GM21360 (cell line): ENCODE results near the gene PPP3CA.
"Not testable (repeated sequence)": the region's sequence is repeated elsewhere in the genome, so short reads cannot be mapped to it uniquely, and the experiment has no call there.

Experiments
- ATAC-seq: cut with Tn5 transposase; IDR thresholded peaks from one replicate; pipeline ENCODE4 v1.9.1; 2021; ENCODE audit warnings: mild to moderate bottlenecking, moderate library complexity; ENCODE audit not compliant: unreplicated experiment

PPP3CA gene

DNA sequence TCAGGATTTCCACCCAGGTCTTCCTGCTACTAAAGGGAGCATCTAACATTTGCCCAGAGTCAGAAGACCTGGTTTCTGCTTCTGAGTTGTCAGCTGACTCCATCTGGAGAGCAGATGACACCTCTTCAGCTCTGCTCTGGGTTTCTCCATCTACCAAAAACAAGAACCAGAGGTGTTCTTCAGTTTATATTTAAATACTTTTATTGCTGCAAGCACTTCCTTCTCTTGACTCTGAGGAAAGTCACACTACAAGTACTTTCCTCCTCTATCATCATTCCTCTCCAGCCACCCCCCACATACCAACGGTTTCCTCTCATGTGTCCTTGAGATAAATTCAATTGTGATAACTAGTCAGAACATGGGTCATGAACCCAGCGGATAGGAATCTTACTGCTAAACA is 88.4 kb downstream of the PPP3CA start:
- no peak for ATAC-seq

- no peak for ATAC-seq
Observed at GRCh38 chr4:101256222-101256621, 91.1 kb downstream of the PPP3CA start.

GRCh38 chr4:101254776-101255175 is 92.5 kb downstream of the PPP3CA start:
- no peak for ATAC-seq

DNA sequence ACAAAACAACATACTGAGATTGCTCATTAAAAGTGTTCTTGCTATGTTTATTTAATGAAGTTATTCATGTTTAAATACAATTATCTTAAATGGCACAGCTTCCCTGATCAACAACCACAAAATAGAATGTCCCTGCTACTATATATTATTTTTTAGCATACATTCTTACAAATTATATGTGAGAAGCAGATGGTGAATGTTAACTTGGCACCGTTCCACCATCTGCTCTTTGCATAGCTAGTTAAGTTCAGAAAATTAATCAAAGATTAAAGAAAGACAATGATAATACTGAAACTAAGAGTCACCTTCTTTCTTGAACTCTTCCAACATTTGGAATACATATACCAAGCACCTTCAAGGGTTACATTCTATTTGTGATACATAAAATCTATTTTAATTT is 94.2 kb downstream of the PPP3CA start:
- no peak for ATAC-seq

- no peak for ATAC-seq
Observed at GRCh38 chr4:101252721-101253120, 94.6 kb downstream of the PPP3CA start.

DNA sequence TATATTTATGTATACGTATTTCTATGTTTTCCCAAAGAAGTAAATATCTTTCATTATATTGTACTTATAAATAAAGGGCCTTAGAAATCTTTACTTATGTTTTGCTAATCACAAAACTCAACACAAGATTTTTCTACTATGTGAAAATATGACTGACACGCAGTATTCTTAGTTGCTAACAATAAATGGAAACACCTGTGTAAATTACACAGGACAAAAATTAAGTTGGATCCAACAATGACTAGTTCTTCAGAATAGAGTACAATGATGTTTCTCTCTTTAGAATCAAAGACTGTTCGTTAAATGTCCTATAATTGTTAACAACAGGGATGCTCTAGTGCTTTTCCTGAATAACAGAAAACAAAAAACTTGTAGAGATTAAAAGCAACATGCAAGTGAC is 96.1 kb downstream of the PPP3CA start:
- ATAC-seq: no peak

DNA sequence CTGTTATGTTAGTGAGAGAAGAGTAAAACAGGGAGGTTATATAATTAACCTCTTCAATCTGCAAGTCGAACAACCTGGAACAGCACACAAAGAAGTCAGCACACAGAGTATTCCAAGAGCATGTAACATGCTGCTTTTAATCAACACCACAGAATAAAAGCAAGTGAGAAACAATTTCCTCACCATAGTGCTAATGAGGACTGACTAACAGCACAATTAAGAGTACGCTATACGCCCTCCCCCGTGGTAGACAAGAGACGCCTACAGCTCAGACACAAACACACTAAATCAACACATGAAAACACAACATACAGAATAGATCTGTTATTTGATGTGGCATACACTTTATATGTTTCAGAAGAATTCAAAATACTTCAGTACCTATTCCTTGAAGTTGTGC is 103.0 kb downstream of the PPP3CA start:
- no peak for ATAC-seq

DNA sequence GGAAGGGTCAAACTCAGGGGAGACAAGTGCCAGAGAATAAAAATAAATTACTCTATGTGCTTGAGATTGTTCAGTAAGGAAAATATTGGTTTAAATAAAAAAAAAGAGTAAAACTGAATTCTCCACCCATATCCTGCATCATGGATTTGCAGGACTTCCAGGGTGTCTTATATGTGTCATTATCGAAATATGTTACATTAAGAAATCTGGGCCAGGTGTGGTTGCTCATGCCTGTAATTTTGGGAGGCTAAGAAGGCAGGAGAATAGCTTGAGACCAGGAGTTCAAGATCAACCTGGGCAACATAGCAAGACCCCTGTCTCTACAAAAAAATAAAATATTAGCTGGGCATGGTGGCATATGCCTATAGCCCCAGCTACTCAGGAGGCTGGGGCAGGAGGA is 104.9 kb downstream of the PPP3CA start:
- no peak for ATAC-seq

DNA sequence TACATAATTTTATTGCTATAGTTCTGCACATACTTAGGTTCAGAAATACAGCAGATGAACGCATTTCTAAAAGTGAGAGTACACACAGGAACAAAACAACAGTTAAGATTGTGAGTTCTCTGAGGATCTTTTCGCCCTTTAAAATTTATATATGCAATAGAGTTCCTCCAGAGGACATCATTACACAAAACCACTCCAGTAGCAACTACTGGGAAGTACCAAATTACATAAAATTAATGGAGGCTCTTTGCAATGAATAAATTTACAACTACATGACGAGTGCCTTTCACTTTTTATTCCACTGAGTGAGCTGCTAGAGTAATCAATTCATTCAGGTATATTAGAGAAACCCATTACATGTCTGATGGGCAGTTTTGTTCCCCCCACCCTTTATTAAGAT is 107.2 kb downstream of the PPP3CA start:
- ATAC-seq: no peak

- no peak for ATAC-seq
Observed at GRCh38 chr4:101239665-101240064, 107.7 kb downstream of the PPP3CA start.

- ATAC-seq: no peak
Observed at GRCh38 chr4:101238706-101239105, 108.6 kb downstream of the PPP3CA start.

GRCh38 chr4:101237773-101238172 is 109.6 kb downstream of the PPP3CA start:
- ATAC-seq: no peak

DNA sequence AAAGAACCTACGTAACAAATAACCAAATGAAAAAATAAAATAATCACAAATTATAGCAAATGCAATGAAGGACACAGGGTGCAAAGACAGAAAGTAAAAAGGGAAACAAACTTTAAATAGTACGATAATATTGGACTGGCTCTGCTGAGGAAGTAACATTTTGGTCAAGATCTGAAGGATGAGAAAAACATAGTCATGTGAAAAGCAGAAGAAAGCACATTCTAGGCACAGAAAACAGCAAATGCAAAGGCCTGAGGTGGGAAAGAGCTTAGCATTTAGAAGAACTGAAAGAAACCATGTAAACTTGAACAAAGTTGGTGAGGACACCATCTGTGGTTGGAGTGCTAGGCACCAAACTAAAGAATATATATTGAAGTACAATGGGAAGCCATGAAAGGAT is 111.2 kb downstream of the PPP3CA start:
- ATAC-seq: no peak

DNA sequence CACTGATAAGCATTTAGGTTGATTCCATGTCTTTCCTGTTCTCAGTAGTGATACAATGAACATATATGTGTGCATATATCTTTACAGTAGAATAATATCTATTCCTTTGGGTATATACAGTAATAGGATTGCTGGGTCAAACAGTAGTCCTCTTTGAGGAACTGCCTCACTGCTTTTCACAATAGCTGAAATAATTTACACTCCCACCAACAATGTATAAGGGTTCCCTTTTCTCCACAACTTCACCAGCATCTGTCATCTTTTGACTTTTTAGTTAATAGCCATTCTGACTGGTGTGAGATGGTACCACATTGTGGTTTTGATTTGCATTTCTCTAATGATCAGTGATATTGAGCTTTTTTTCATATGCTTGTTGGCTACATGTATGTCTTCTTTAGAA is 113.2 kb downstream of the PPP3CA start:
- ATAC-seq: not testable (repeated sequence)

DNA sequence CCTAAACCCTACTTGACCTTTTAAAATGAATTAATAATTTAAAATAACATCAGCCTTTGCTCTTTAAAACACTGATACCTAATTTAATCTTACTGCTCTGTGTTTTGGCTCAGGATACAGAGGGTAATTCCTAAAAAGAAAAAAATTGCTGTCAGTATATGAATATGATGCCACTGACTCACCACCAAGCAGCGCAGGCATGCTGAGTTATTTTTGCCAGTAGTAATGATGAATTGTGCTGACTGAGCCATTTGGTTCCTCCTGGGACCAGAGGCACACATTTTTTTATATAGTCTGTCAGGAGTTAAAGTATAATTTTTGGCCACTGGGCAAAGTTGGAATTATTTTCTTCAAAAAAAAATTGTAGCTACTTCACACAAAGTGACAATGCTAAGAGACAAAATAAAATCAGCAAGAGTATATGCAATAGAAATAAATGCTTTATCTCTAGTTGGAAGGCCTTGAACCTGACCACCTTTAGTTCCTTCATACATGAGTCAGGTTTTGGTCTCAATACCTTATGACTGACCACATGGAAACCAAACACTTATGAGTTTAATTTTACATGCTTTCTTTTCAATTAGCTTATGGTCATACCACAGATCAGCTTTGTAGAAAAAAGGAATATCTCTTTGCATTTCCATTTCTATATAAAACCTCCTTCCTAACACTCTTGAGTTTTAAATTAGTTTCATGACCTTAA is 115.1 kb downstream of the PPP3CA start:
- ATAC-seq: no peak

GRCh38 chr4:101230801-101231426 is 116.4 kb downstream of the PPP3CA start:
- ATAC-seq: no peak

- ATAC-seq: no peak
Observed at GRCh38 chr4:101229116-101229515, 118.2 kb downstream of the PPP3CA start.

GRCh38 chr4:101227715-101228114 is 119.6 kb downstream of the PPP3CA start:
- no peak for ATAC-seq

DNA sequence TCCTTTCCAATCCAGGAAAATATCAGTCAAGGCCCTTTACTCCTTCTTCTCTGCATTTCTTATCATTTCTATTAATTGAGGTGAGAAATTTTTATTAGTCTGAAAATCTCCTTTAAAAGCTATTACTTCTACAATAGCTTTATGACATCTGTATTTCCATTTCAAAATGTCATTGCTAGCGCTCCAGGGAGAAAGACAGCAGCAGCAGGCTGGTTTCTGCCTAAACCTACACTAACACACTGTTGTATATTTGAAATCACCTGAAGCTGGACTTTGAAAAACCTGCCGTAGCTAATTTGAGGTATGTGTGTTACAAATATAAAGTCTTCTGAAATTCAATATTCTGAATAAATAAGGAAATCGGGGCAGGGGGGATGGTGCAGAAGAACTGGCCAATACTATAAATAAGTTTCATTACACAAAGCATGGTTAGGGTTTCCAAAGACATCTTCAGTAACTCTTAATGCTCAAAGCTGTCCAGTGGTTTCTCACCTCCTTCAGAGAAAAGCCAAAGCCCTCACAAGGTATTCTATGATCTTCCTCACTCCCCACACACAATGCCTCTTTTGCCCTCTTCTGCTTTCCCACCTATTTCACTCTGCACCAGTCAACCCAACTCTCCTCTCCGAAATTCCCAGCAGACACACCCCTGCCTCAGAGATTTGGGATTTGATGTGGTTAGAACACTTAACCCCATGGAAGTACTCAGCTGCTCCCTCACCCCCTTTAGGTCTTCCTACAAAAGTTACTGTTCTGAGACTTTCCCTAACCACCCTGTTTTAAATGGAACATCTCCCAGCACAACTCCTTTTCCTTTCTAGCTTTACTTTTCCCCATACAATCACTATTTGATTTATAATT is 122.7 kb downstream of the PPP3CA start:
- ATAC-seq: no peak

DNA sequence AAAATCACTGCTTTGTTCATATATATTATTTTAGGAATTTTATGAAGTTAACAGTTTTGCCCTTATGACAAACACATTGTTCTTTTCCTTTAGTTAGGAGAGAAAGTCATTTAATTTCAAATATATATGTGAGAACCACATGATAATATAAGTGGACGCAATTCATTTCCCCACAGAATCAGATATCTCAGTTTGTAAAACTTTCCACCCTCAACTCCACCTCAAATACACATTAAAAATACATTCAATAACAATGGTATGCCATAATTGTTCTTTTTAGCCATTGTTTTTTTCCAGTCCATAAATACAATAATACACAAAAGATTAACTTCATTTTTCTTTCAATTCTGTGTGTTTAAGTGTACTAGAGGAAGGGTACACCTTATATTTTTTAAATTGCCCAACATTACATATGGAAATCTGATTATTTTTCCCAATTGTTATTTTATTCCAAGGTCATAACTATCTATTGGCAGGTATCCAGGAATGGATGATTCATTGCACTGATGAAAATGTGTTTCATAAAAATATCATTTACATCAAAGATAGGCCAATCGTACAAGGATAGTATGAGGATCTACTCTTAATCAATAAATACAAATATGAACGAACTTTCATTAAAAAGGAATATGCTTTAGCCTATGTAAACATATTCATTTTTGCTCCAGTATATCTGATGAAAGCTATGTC is 125.0 kb downstream of the PPP3CA start:
- ATAC-seq: no peak

- no peak for ATAC-seq
Observed at GRCh38 chr4:101221294-101221693, 126.0 kb downstream of the PPP3CA start.
